CD14-positive monocyte (primary cell): Measurements from ENCODE around the gene PRAC2. TPM values are rescaled to one million over a fixed set of nuclear protein-coding genes. Genes with fewer than 3 reads are reported as not detected.

Experiments
- DNase-seq, 3 donors: peaks; one replicate each; pipeline ENCODE4 v3.0.0-alpha.2; 2011 to 2022
- H2AFZ ChIP-seq: 2 replicates; pipeline ENCODE4 v1.6.0; 2012; ENCODE audit warnings: mild to moderate bottlenecking, low read depth, low read length, inconsistent platforms; ENCODE audit not compliant: insufficient read depth, poor library complexity, severe bottlenecking
- H3K27ac ChIP-seq, 2 donors: 1 replicate in 1 of 2; 2 replicates in 1 of 2; pipeline ENCODE4 v1.5.1; 2012 to 2013; ENCODE audit warnings: low read length in 2 of 2, control low read depth in 1 of 2, inconsistent platforms in 1 of 2, low read depth in 1 of 2, mild to moderate bottlenecking in 1 of 2
- H3K27me3 ChIP-seq, 2 donors: one replicate each; pipeline versions ENCODE4 v1.6.0 to v1.6.1; 2011 to 2013; ENCODE audit warnings: low read length in 2 of 2; ENCODE audit not compliant: control insufficient read depth in 2 of 2, insufficient read depth in 2 of 2
- H3K36me3 ChIP-seq, 2 donors: replicated peaks in 1 of 2; 1 replicate in 1 of 2; 2 replicates in 1 of 2; pipeline versions ENCODE4 v1.5.1 to v1.6.1; 2012 to 2013; ENCODE audit warnings: low read length in 2 of 2, control low read depth in 1 of 2, inconsistent platforms in 1 of 2, mild to moderate bottlenecking in 1 of 2; ENCODE audit not compliant: insufficient read depth in 2 of 2, control insufficient read depth in 1 of 2
- H3K4me1 ChIP-seq, 2 donors: 1 replicate in 1 of 2; 2 replicates in 1 of 2; pipeline versions ENCODE4 v1.5.1 to v1.6.1; 2012 to 2013; ENCODE audit warnings: low read length in 2 of 2, control low read depth in 1 of 2, inconsistent platforms in 1 of 2, mild to moderate bottlenecking in 1 of 2, moderate library complexity in 1 of 2; ENCODE audit not compliant: insufficient read depth in 2 of 2, control insufficient read depth in 1 of 2
- H3K4me2 ChIP-seq: replicated peaks from 2 replicates; pipeline ENCODE3; 2012; ENCODE audit warnings: low read length, moderate library complexity, mild to moderate bottlenecking; ENCODE audit not compliant: poor library complexity, severe bottlenecking; ENCODE audit errors: extremely low read depth
- H3K4me3 ChIP-seq, 3 experiments: fragments of 200-600 bp in 1 of 3; sonication (generic) in 1 of 3; replicated peaks in 1 of 3; 1 replicate in 2 of 3; 2 replicates in 1 of 3; pipeline ENCODE4 v1.5.1; 2011 to 2013; ENCODE audit warnings: low read length in 3 of 3, mild to moderate bottlenecking in 3 of 3, control low read depth in 2 of 3, low read depth in 2 of 3, inconsistent platforms in 1 of 3, moderate library complexity in 1 of 3
- H3K79me2 ChIP-seq: 2 replicates; pipeline ENCODE4 v1.6.0; 2012; ENCODE audit warnings: mild to moderate bottlenecking, control low read depth, inconsistent platforms, low read length, moderate library complexity; ENCODE audit not compliant: insufficient read depth
- H3K9ac ChIP-seq: 2 replicates; pipeline ENCODE4 v1.6.0; 2017; ENCODE audit warnings: low read length, mild to moderate bottlenecking; ENCODE audit not compliant: insufficient read depth, poor library complexity, severe bottlenecking
- H3K9me3 ChIP-seq, 2 donors: replicated peaks in 1 of 2; 1 replicate in 1 of 2; 2 replicates in 1 of 2; pipeline versions ENCODE4 v1.5.1 to v1.6.1; 2012 to 2013; ENCODE audit warnings: low read length in 2 of 2, control low read depth in 1 of 2; ENCODE audit not compliant: control insufficient read depth in 1 of 2, insufficient read depth in 1 of 2
- H4K20me1 ChIP-seq: 2 replicates; pipeline ENCODE4 v1.6.0; 2012; ENCODE audit warnings: mild to moderate bottlenecking, low read length, control low read depth, moderate library complexity; ENCODE audit not compliant: insufficient read depth
- H3K27ac Mint-ChIP-seq, 7 donors: one replicate each; pipeline ENCODE4 v1.8.0; 2020; ENCODE audit warnings: mild to moderate bottlenecking in 7 of 7, mixed read lengths in 7 of 7, moderate library complexity in 6 of 7, inconsistent platforms in 2 of 7
- H3K27me3 Mint-ChIP-seq, 3 donors: one replicate each; pipeline ENCODE4 v1.8.0; 2021 to 2022; ENCODE audit warnings: low read depth in 3 of 3, mild to moderate bottlenecking in 3 of 3, mixed read lengths in 3 of 3, moderate library complexity in 3 of 3, inconsistent platforms in 1 of 3
- H3K36me3 Mint-ChIP-seq, 2 donors: one replicate each; pipeline ENCODE4 v1.8.0; 2020; ENCODE audit warnings: mixed read lengths in 2 of 2, inconsistent platforms in 1 of 2, mild to moderate bottlenecking in 1 of 2
- H3K4me1 Mint-ChIP-seq: one replicate; pipeline ENCODE4 v1.8.0; 2020; ENCODE audit warnings: mild to moderate bottlenecking, mixed read lengths
- H3K4me3 Mint-ChIP-seq, 2 donors: one replicate each; pipeline ENCODE4 v1.8.0; 2020; ENCODE audit warnings: mild to moderate bottlenecking in 2 of 2, mixed read lengths in 2 of 2, moderate library complexity in 1 of 2
- H3K9me3 Mint-ChIP-seq, 7 donors: one replicate each; pipeline ENCODE4 v1.8.0; 2020 to 2022; ENCODE audit warnings: mixed read lengths in 7 of 7, mild to moderate bottlenecking in 6 of 7, moderate library complexity in 6 of 7, inconsistent platforms in 2 of 7
- WGBS: methylation state at CpG from one replicate; pipeline ENCODE4 v1.1.5; 2013; ENCODE audit warnings: missing lambda C conversion rate; ENCODE audit not compliant: insufficient coverage; 5-methylcytosine and 5-hydroxymethylcytosine counted together
- intact Hi-C, 2 donors: fragments of 100-400 bp; cut with micrococcal nuclease; formaldehyde crosslinking; loops; one replicate each; pipeline versions ENCODE4 v1.15.0 to v1.15.1; 2023
- polyA plus RNA-seq, 3 donors: library from polyadenylated mRNA; depleted of rRNA in 1 of 3; unstranded in 2 of 3; stranded (reverse) in 1 of 3; fragments of 300-500 nt in 2 of 3; fragments of >200 nt in 1 of 3; fragmentation: Illumina TruSeq in 2 of 3; gene quantifications; 1 replicate in 2 of 3; 2 replicates in 1 of 3; pipeline ENCODE4 v1.2.3, GENCODE V29; 2012 to 2021
- TF ChIP-seq, protein P1 (sequence below): fragments of 200-600 bp; IDR thresholded peaks from one replicate; pipeline ENCODE4 v1.8.0; 2022; ENCODE audit warnings: antibody characterized with exemption, mild to moderate bottlenecking

PRAC2 gene
- polyA plus RNA-seq, 3 donors = not detected

DNA sequence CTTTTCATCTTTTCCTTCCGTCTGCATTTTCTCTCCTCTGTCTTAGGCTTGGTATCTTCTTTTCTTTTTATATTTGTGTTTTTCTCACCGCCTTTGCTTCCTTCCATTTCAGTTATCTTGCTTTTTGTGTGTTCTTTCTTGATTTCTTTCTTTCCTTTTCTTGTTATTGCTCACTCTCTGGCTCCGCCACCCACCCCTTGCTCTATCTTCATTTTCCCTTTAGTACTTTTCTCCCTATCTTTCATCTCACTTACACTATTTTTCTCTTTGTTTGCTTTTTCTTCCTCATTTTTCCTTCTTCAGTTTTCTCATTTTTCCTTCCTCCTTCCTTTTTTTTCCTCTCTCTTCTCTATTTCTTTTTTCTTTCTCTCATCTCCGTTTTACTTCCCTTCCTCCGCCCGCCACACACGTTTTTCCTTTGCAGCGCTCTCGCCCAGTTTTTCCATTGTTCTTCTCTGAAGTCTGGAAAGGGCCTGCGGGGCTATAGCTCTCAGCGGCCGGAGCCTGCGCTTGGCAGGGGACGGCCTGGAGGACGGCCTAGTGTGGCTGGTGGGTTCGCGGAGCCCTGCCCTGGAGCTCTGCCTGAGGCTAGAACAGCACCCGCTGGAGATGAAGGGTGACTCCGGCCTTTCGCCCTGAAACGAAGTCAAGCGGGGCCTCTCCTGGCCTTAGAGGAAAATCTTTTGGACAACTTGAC, 10.8 kb downstream of the PRAC2 start:
- H3K9ac ChIP-seq = no peak overlapping the region
- peaks cover 2 to 11% of the 10 kb centered on the region in 2 donors for H3K36me3 Mint-ChIP-seq
- no peaks in the 10 kb centered on the region for H3K4me1 ChIP-seq
- no peak overlapping the region for H3K4me2 ChIP-seq
- H3K36me3 ChIP-seq = no peaks in the 10 kb centered on the region
- H2AFZ ChIP-seq = no peak overlapping the region
- H3K27ac Mint-ChIP-seq = no peak overlapping the region
- H3K27me3 Mint-ChIP-seq = peaks cover 96 to 99% (median 98%) of the 10 kb centered on the region in 3 donors
- WGBS = 15% methylated on average over 16 of the region's 22 CpGs
- H3K27ac ChIP-seq = no peak overlapping the region
- H3K9me3 ChIP-seq = peaks cover 3 to 46% of the 10 kb centered on the region in 2 donors
- H3K9me3 Mint-ChIP-seq = peaks cover 0 to 22% (median 8%) of the 10 kb centered on the region in 7 donors
- H3K4me3 ChIP-seq = no peak overlapping the region
- no peaks in the 10 kb centered on the region for H3K79me2 ChIP-seq
- H3K4me3 Mint-ChIP-seq = peak overlapping the region in 1 of 2 donors; percentile 85
- peaks cover 13% of the 10 kb centered on the region for H3K4me1 Mint-ChIP-seq
- TF ChIP-seq, protein P1, sequence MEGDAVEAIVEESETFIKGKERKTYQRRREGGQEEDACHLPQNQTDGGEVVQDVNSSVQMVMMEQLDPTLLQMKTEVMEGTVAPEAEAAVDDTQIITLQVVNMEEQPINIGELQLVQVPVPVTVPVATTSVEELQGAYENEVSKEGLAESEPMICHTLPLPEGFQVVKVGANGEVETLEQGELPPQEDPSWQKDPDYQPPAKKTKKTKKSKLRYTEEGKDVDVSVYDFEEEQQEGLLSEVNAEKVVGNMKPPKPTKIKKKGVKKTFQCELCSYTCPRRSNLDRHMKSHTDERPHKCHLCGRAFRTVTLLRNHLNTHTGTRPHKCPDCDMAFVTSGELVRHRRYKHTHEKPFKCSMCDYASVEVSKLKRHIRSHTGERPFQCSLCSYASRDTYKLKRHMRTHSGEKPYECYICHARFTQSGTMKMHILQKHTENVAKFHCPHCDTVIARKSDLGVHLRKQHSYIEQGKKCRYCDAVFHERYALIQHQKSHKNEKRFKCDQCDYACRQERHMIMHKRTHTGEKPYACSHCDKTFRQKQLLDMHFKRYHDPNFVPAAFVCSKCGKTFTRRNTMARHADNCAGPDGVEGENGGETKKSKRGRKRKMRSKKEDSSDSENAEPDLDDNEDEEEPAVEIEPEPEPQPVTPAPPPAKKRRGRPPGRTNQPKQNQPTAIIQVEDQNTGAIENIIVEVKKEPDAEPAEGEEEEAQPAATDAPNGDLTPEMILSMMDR = no peak
- peaks cover 95 to 99% of the 10 kb centered on the region in 2 donors for H3K27me3 ChIP-seq
- no peaks in the 10 kb centered on the region for H4K20me1 ChIP-seq
- intact Hi-C loops = loop anchor here in 1 of 2 donors (5.0 kb wide), 1 partner anchor 144 kb away; no protein-coding TSS in a partner anchor
- no peak for DNase-seq

- H3K36me3 Mint-ChIP-seq = peaks cover 2 to 14% of the 10 kb centered on the region in 2 donors
- no peak overlapping the region for H3K4me2 ChIP-seq
- peaks cover 16% of the 10 kb centered on the region for H3K4me1 Mint-ChIP-seq
- intact Hi-C loops = loop anchor here in 1 of 2 donors (5.0 kb wide), 1 partner anchor 143 kb away; no protein-coding TSS in a partner anchor
- H3K4me1 ChIP-seq = peaks cover 0 to 2% of the 10 kb centered on the region in 2 donors
- no peak overlapping the region for H2AFZ ChIP-seq
- peaks cover 96 to 99% (median 98%) of the 10 kb centered on the region in 3 donors for H3K27me3 Mint-ChIP-seq
- H4K20me1 ChIP-seq = no peaks in the 10 kb centered on the region
- peak overlapping the region in 1 of 2 donors; percentile 85 for H3K4me3 Mint-ChIP-seq
- H3K9me3 ChIP-seq = peaks cover under 1 to 46% of the 10 kb centered on the region in 2 donors
- WGBS = 5% methylated on average over 8 of the region's 14 CpGs
- no peak overlapping the region for H3K9ac ChIP-seq
- TF ChIP-seq, protein P1 = no peak
- no peaks in the 10 kb centered on the region for H3K79me2 ChIP-seq
- peaks cover 95 to 99% of the 10 kb centered on the region in 2 donors for H3K27me3 ChIP-seq
- no peak for DNase-seq
- peaks cover 0 to 24% (median 14%) of the 10 kb centered on the region in 7 donors for H3K9me3 Mint-ChIP-seq
- no peak overlapping the region for H3K27ac Mint-ChIP-seq
- H3K4me3 ChIP-seq = no peak overlapping the region
- no peak overlapping the region for H3K27ac ChIP-seq
- H3K36me3 ChIP-seq = no peaks in the 10 kb centered on the region
Observed at GRCh38 chr17:48734333-48735061, 11.5 kb downstream of the PRAC2 start.
